Breast epithelium (tissue), 4 donors: Measurements from ENCODE around the gene PRR33. TPM values are rescaled to one million over a fixed set of nuclear protein-coding genes. Genes with fewer than 3 reads are reported as not detected.

ENCODE experiments used
- DNase-seq, 2 donors: peaks; one replicate each; pipeline ENCODE4 v3.0.0-alpha.2; 2019; ENCODE audit warnings: low spot score in 2 of 2
- H3K27ac ChIP-seq, 2 donors: fragments of 200-600 bp; sonication (generic) in 1 of 2; one replicate each; pipeline ENCODE4 v1.5.1; 2016 to 2019; ENCODE audit warnings: mild to moderate bottlenecking in 1 of 2
- H3K27me3 ChIP-seq, 2 donors: fragments of 200-600 bp; sonication (generic) in 1 of 2; one replicate each; pipeline versions ENCODE4 v1.5.1 to v1.6.0; 2017 to 2019; ENCODE audit warnings: control low read depth in 1 of 2, mild to moderate bottlenecking in 1 of 2
- H3K36me3 ChIP-seq: fragments of 200-600 bp; one replicate; pipeline ENCODE4 v1.5.1; 2019
- H3K4me1 ChIP-seq, 2 donors: fragments of 200-600 bp; sonication (generic); one replicate each; pipeline ENCODE4 v1.5.1; 2016 to 2019; ENCODE audit warnings: control low read depth in 1 of 2
- H3K4me3 ChIP-seq, 3 donors: fragments of 200-600 bp; sonication (generic); 1 replicate in 2 of 3; 2 replicates in 1 of 3; pipeline ENCODE4 v1.5.1; 2016 to 2019; ENCODE audit warnings: mild to moderate bottlenecking in 3 of 3, moderate library complexity in 2 of 3
- H3K9me3 ChIP-seq, 2 donors: fragments of 200-600 bp; sonication (generic) in 1 of 2; one replicate each; pipeline ENCODE4 v1.5.1; 2016 to 2019; ENCODE audit warnings: control low read depth in 1 of 2
- CTCF ChIP-seq, 3 donors: fragments of 450-650 bp; IDR thresholded peaks; one replicate each; pipeline ENCODE4 v1.5.1; 2016 to 2017; ENCODE audit warnings: antibody characterized with exemption in 3 of 3, mild to moderate bottlenecking in 3 of 3, moderate library complexity in 3 of 3
- POLR2A ChIP-seq: fragments of 450-650 bp; IDR thresholded peaks from one replicate; pipeline ENCODE4 v1.6.1; 2016; ENCODE audit warnings: antibody characterized with exemption, mild to moderate bottlenecking, moderate library complexity
- POLR2AphosphoS5 ChIP-seq, 3 donors: sonication (generic); formaldehyde crosslinking; IDR thresholded peaks; one replicate each; pipeline ENCODE4 v1.6.1; 2017; ENCODE audit warnings: antibody characterized with exemption in 3 of 3
- intact Hi-C: fragments of 100-400 bp; cut with DNase I; formaldehyde crosslinking; loops from one replicate; pipeline ENCODE4 v1.15.1; 2023; ENCODE audit warnings: low total_unique reads
- total RNA-seq, 3 donors: library from RNA; depleted of rRNA; stranded (reverse); fragments of >200 nt; gene quantifications; one replicate each; pipeline ENCODE4 v1.1.0, GENCODE V29; 2016

Gene PRR33
- total RNA-seq, 3 donors from 2014 or later = not detected

GRCh38 chr11:1882265-1883238 lies 9.1 kb downstream of the PRR33 start:
- no peak for TF ChIP-seq POLR2AphosphoS5 (IDR thresholded peaks at IDR 0.05)
- peak; percentile 84 to 90 (median 90) for TF ChIP-seq CTCF (IDR thresholded peaks at IDR 0.05)
- Histone ChIP-seq H3K4me1 (peaks cover 0 to 11% of the 10 kb centered on the region in 2 donors), H3K27me3 (no peaks in the 10 kb centered on the region), H3K9me3 (no peaks in the 10 kb centered on the region), H3K36me3 (no peaks in the 10 kb centered on the region), H3K4me3 (peak overlapping the region in 1 of 3 donors; percentile 39), H3K27ac (peak overlapping the region; percentile 74 to 97)
- DNase-seq = peak; percentile 57 to 79
- intact Hi-C loops = no loop called here

GRCh38 chr11:1881442-1882264 lies 10.0 kb downstream of the PRR33 start:
- TF ChIP-seq POLR2A = no peak
- TF ChIP-seq POLR2AphosphoS5 (IDR thresholded peaks at IDR 0.05) = no peak
- TF ChIP-seq CTCF (IDR thresholded peaks at IDR 0.05) = no peak
- Histone ChIP-seq H3K27me3 (no peaks in the 10 kb centered on the region), H3K27ac (peak overlapping the region; percentile 74 to 97), H3K4me3 (peak overlapping the region in 1 of 3 donors; percentile 39), H3K4me1 (peaks cover 0 to 14% of the 10 kb centered on the region in 2 donors), H3K9me3 (no peaks in the 10 kb centered on the region), H3K36me3 (no peaks in the 10 kb centered on the region)
- DNase-seq = peak in 1 of 2 donors; percentile 47
- intact Hi-C loops = no loop called here

GRCh38 chr11:1880746-1881441 lies 10.8 kb downstream of the PRR33 start:
- intact Hi-C loops = no loop called here

More at GRCh38 chr11:1880746-1881441, 10.8 kb downstream of the PRR33 start:
- Histone ChIP-seq H3K36me3 (no peaks in the 10 kb centered on the region), H3K4me1 (peaks cover 0 to 19% of the 10 kb centered on the region in 2 donors), H3K4me3 (no peak overlapping the region), H3K27me3 (no peaks in the 10 kb centered on the region), H3K9me3 (no peaks in the 10 kb centered on the region), H3K27ac (peak overlapping the region; percentile 74 to 97)
- TF ChIP-seq POLR2A (no peak), CTCF (IDR thresholded peaks at IDR 0.05) (no peak), POLR2AphosphoS5 (IDR thresholded peaks at IDR 0.05) (no peak)
- DNase-seq = no peak
